Esophagus muscularis mucosa (tissue), 4 donors: ENCODE measurements around the gene LTA4H. TPM values are rescaled to one million over a fixed set of nuclear protein-coding genes. Genes with fewer than 3 reads are reported as not detected.

Experiments
- DNase-seq: peaks from one replicate; pipeline ENCODE4 v3.0.0-alpha.2; 2017; ENCODE audit errors: extremely low spot score
- H3K27ac ChIP-seq, 4 donors: fragments of 200-600 bp; sonication (generic); replicated peaks in 1 of 4; 1 replicate in 3 of 4; 2 replicates in 1 of 4; pipeline ENCODE4 v1.5.1; 2016 to 2019; ENCODE audit warnings: mild to moderate bottlenecking in 1 of 4
- H3K27me3 ChIP-seq, 4 donors: fragments of 200-600 bp; sonication (generic); one replicate each; pipeline versions ENCODE4 v1.5.1 to v1.6.0; 2016 to 2019
- H3K36me3 ChIP-seq, 4 donors: fragments of 200-600 bp; sonication (generic); one replicate each; pipeline ENCODE4 v1.5.1; 2016 to 2019
- H3K4me1 ChIP-seq, 4 donors: fragments of 200-600 bp; sonication (generic); one replicate each; pipeline ENCODE4 v1.5.1; 2016 to 2019
- H3K4me3 ChIP-seq, 4 donors: fragments of 200-600 bp; sonication (generic); 1 replicate in 2 of 4; 2 replicates in 2 of 4; pipeline ENCODE4 v1.5.1; 2016 to 2019; ENCODE audit warnings: mild to moderate bottlenecking in 4 of 4, moderate library complexity in 1 of 4
- H3K9me3 ChIP-seq, 4 donors: fragments of 200-600 bp; sonication (generic); 1 replicate in 3 of 4; 2 replicates in 1 of 4; pipeline ENCODE4 v1.5.1; 2016 to 2019
- EP300 ChIP-seq: sonication (generic); formaldehyde crosslinking; IDR thresholded peaks from one replicate; pipeline ENCODE4 v1.6.1; 2017; ENCODE audit warnings: antibody characterized with exemption
- POLR2A ChIP-seq: fragments of 450-650 bp; IDR thresholded peaks from one replicate; pipeline ENCODE4 v1.6.1; 2017; ENCODE audit warnings: antibody characterized with exemption, moderate library complexity, mild to moderate bottlenecking, low read depth
- POLR2AphosphoS5 ChIP-seq, 2 donors: sonication (generic); formaldehyde crosslinking; IDR thresholded peaks; one replicate each; pipeline ENCODE4 v1.6.1; 2017; ENCODE audit warnings: antibody characterized with exemption in 2 of 2
- WGBS: methylation state at CpG from one replicate; pipeline ENCODE4 v1.1.5; 2018; 5-methylcytosine and 5-hydroxymethylcytosine counted together
- intact Hi-C: fragments of 100-400 bp; cut with DNase I; formaldehyde crosslinking; loops from one replicate; pipeline ENCODE4 v1.15.1; 2023
- total RNA-seq, 4 donors: library from RNA; depleted of rRNA; stranded (reverse); fragments of >200 nt; gene quantifications; one replicate each; pipeline versions ENCODE4 v1.1.0 to v1.2.1, GENCODE V29; 2016
- TF ChIP-seq, protein P1 (sequence below), 3 experiments: fragments of 200-600 bp in 2 of 3; fragments of 450-650 bp in 1 of 3; sonication (generic) in 2 of 3; IDR thresholded peaks; one replicate each; pipeline ENCODE4 v1.5.1; 2017 to 2019; ENCODE audit warnings: antibody characterized with exemption in 3 of 3, mild to moderate bottlenecking in 2 of 3, moderate library complexity in 1 of 3

The LTA4H gene
- total RNA-seq, 4 donors from 2014 or later: 47.8 to 75.0 (median 64.5) TPM

DNA sequence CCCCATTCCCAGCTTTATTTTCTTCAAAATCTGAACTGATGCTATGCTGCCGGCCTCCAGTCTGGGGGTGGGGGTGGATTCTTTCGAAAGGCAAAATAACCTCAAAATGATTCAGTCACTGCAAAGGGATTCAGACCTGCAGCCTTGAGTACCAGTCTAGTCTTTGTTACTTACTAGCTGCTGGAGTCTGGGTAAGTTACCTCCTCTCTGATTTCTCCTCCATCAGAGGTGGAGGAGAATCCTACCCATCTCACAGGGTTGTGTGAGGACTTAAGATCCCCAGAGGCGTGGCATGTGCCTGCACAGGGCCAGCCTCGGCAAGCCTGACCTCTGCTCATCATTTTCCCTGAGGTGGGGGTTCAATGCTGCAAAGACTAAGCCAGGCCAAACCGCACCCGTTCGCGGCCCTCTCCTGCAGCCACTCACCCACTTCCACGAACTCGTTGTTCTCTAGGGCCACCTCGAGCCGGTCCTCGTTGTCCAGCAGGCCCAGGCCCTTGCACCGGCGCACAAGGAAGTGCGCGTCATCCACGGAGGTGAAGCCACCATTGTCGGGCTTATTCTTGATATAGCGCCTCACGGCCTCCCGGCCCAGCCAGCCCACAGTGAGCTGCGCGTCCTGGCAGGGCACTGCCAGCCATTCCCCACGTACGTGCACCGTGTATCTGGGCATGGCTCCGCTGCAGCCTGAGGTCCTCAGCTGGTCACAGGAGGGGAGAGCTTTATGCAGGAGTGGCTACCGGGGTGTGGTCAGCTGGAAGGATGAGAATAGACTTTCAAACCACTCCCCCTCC is 40.0 kb downstream of the LTA4H start:
- no peaks in the 10 kb centered on the region for H3K27me3 ChIP-seq
- no peaks in the 10 kb centered on the region for H3K9me3 ChIP-seq
- intact Hi-C loops: loop anchor here (5.0 to 10.0 kb wide), 2 partner anchors 171 to 413 kb away; no protein-coding TSS in a partner anchor
- peaks cover 0 to 11% (median 5%) of the 10 kb centered on the region in 4 donors for H3K36me3 ChIP-seq
- WGBS: 93% methylated on average over 18 of the region's 29 CpGs
- TF ChIP-seq, protein P1, sequence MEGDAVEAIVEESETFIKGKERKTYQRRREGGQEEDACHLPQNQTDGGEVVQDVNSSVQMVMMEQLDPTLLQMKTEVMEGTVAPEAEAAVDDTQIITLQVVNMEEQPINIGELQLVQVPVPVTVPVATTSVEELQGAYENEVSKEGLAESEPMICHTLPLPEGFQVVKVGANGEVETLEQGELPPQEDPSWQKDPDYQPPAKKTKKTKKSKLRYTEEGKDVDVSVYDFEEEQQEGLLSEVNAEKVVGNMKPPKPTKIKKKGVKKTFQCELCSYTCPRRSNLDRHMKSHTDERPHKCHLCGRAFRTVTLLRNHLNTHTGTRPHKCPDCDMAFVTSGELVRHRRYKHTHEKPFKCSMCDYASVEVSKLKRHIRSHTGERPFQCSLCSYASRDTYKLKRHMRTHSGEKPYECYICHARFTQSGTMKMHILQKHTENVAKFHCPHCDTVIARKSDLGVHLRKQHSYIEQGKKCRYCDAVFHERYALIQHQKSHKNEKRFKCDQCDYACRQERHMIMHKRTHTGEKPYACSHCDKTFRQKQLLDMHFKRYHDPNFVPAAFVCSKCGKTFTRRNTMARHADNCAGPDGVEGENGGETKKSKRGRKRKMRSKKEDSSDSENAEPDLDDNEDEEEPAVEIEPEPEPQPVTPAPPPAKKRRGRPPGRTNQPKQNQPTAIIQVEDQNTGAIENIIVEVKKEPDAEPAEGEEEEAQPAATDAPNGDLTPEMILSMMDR (IDR thresholded peaks at IDR 0.05): no peak
- no peak for TF ChIP-seq EP300
- no peak for TF ChIP-seq POLR2AphosphoS5 (IDR thresholded peaks at IDR 0.05)
- no peak for TF ChIP-seq POLR2A
- H3K27ac ChIP-seq: no peak overlapping the region
- H3K4me3 ChIP-seq: no peak overlapping the region
- DNase-seq: no peak
- H3K4me1 ChIP-seq: peaks cover 0 to 12% (median 2%) of the 10 kb centered on the region in 4 donors

DNA sequence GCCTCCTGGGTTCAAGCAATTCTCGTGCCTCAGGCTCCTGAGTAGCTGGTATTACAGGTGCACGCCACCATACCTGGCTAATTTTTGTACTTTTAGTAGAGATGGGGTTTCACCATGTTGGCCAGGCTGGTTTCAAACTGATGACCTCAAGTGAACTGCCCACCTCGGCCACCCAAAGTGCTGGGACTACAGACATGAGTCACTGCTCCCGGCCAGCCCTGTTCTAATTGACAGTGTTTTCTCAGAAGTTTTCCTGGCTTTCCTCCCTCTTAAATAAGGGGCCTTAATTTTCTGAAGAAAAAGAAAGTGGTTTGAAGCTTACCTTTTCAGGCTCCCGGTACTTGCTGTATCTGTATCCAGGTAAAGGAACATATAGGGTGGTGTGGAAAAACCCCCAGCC is 40.9 kb downstream of the LTA4H start:
- peaks cover 0 to 12% (median 2%) of the 10 kb centered on the region in 4 donors for H3K4me1 ChIP-seq
- no peaks in the 10 kb centered on the region for H3K9me3 ChIP-seq
- DNase-seq: no peak
- WGBS: 89% methylated on average over 5 of the region's 5 CpGs
- H3K4me3 ChIP-seq: no peak overlapping the region
- no peak overlapping the region for H3K27ac ChIP-seq
- H3K36me3 ChIP-seq: peaks cover 0 to 2% (median 0%) of the 10 kb centered on the region in 4 donors
- TF ChIP-seq, protein P1 (IDR thresholded peaks at IDR 0.05): no peak
- TF ChIP-seq EP300 (no peak), POLR2AphosphoS5 (IDR thresholded peaks at IDR 0.05) (no peak), POLR2A (no peak)
- H3K27me3 ChIP-seq: no peaks in the 10 kb centered on the region
- intact Hi-C loops: loop anchor here (10.0 kb wide), 1 partner anchor 170 kb away; no protein-coding TSS in a partner anchor

DNA sequence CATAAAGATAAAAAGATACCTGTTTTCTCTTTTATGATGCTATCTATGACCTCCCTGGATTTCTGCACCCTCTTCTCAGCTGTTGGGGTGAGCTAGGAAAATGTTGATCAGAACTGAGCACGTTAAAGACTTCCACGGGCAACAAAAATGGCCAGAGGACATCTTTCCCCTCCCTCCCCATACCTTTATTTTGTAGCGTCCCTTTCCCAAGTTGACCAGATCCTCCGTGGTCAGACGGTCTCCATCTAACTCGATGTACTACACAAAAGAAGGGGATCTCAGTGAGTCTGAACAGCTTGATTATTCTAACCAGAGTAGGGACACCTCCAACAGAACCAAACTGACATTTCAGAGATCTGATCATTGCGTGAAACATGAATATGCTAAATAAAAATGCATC is 41.5 kb downstream of the LTA4H start:
- no peaks in the 10 kb centered on the region for H3K36me3 ChIP-seq
- 95% methylated on average over 7 of the region's 7 CpGs for WGBS
- intact Hi-C loops: loop anchor here (10.0 kb wide), 1 partner anchor 169 kb away; no protein-coding TSS in a partner anchor

DNA sequence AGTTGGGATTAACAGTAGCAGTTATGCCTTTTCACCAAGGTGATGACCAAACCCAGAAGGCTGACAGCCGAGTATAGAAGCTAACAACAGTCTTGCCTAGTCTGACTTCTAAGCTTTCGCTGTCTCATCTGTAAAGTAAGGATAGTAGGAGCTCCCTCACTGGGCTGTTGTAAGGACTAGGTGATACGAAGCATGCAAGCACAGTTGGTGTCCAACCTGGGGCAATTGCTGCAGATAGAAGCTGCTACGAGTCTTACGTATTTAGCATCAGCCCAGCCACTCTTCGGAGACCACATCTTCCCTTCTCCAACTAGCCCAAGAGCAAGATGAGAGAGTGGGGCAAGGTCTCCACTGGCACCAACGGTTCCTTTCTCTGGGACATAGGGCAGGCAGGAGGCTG is 45.3 kb downstream of the LTA4H start:
- no peak overlapping the region for H3K27ac ChIP-seq
- no peaks in the 10 kb centered on the region for H3K9me3 ChIP-seq
- 94% methylated on average over 7 of the region's 7 CpGs for WGBS
- peak; percentile 77 for DNase-seq
- TF ChIP-seq POLR2A: no peak
- TF ChIP-seq, protein P1 (IDR thresholded peaks at IDR 0.05): no peak
- no peak for TF ChIP-seq EP300
- no peak for TF ChIP-seq POLR2AphosphoS5 (IDR thresholded peaks at IDR 0.05)
- no peaks in the 10 kb centered on the region for H3K4me1 ChIP-seq
- H3K27me3 ChIP-seq: no peaks in the 10 kb centered on the region
- intact Hi-C loops: loop anchor here (10.0 kb wide), 1 partner anchor 165 kb away; no protein-coding TSS in a partner anchor
- H3K36me3 ChIP-seq: no peaks in the 10 kb centered on the region
- H3K4me3 ChIP-seq: no peak overlapping the region

More for the DNA sequence above, 41.5 kb downstream of the LTA4H start:
- no peak overlapping the region for H3K4me3 ChIP-seq
- no peak for TF ChIP-seq POLR2AphosphoS5 (IDR thresholded peaks at IDR 0.05)
- TF ChIP-seq, protein P1 (IDR thresholded peaks at IDR 0.05): no peak
- TF ChIP-seq EP300: no peak
- TF ChIP-seq POLR2A: no peak
- H3K4me1 ChIP-seq: peaks cover 0 to 9% (median 1%) of the 10 kb centered on the region in 4 donors
- H3K27ac ChIP-seq: no peak overlapping the region
- H3K27me3 ChIP-seq: no peaks in the 10 kb centered on the region
- H3K9me3 ChIP-seq: no peaks in the 10 kb centered on the region
- DNase-seq: no peak
